GM19463 (cell line): ENCODE measurements around the gene MYL11.
A peak's percentile ranks its signal among the peaks of the same experiment; 100 is the strongest.

Source experiments
- ATAC-seq: cut with Tn5 transposase; IDR thresholded peaks from one replicate; pipeline ENCODE4 v1.9.1; 2021; ENCODE audit warnings: mild to moderate bottlenecking, moderate library complexity; ENCODE audit not compliant: unreplicated experiment

The MYL11 gene

DNA sequence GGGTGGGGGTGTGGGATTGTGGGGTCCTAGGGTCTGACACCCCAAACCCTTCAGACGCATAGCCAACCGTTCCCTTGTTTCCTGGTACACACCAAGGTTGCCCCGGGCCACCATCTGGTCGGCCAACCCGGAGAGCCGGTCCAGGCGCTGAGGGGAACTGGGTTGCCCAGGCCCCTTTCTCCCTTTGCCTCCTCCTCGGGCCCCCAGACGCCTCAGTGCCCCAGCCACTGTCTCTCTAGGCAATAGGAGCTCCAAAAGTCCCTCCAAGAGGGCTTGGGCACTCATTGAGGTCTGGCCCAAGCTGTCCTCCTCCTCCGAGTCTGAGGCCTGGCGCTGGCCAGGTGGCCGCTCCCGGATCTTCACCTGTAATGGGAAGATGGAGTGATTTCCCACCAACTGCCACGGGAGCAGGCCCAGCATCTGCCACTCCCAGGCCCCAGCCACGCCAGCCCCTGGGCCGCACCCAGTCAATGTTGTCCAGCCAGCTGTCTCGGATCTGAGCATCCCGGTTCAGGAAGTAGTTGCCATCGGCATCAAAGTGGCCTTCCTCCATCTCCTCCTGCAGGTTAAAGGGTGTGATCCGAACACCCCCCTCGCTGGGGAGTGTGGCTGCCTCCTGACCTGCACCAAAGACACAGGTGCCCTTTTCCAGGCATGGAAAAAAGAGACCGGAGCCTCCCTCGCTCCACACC lies 21.0 kb upstream of the MYL11 start:
- no peak for ATAC-seq

- ATAC-seq, result peak; percentile 3
These were observed 20.0 kb upstream of the MYL11 start for GRCh38 chr16:30354423-30355143.

DNA sequence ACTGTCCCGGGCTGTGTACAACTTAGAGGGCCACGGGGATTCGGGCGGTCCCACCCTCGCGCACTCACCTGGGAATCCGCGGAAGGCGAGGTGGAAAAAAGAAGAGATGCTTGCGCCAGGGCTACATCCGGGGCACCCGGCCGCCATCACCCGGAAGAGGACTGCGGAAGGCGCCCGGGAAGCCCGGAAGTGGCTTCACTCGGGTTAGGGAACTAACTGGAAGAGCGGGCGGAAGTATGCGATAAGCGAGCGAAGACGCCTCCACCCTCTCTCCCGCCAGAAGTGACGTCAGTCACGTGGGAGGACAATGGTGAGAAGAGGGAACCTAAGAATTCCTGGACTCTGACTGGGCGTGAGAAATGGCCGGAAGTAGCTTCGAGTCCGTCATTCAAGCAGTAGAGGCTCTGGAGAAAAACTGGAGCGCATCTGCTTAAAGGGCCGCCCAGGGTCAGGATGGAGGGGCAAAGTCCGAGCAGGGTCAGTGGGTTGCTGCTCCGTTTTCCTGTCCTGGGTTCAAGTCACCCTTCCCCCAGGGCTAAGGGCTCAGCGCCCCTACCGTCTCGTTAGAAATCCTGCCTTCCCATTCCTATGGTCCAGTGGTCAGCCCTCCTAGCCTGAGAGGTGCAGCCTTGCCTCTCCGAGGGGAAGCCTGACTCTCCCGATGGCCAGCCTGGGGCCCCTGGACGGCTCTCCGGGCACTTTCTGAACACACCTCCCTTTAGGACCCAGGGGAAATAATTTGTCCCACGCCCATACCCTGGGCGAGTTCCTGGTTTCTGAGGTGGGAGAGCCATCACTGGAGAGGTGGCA lies 19.3 kb upstream of the MYL11 start, which contains the start of gene CD2BP2:
TSS of gene CD2BP2 (minus strand) at position 165 of the 810 bp plus-strand sequence. CDS start 627 bp downstream, outside the sequence.
- ATAC-seq, result peak; percentile 77

DNA sequence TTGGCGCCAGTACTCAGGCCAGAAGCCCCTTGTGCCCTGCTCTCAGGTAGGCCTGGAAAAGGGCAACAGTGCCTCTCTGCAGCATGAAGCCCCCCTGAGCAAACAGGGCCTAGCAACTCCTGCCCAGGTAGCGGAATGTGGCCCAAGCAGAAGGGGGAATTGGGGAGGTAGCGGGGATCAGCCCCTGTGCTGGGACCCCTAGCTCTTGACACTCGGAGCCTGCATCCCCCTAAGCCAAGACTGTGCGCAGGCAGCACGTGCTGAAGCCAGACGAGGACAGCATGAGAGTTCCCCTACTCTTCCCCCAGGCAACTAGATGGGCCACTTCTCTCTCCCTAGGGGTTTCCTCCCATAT lies 18.7 kb upstream of the MYL11 start:
- ATAC-seq, result no peak

GRCh38 chr16:30356401-30357084 lies 18.1 kb upstream of the MYL11 start:
- no peak for ATAC-seq

GRCh38 chr16:30357085-30357714 lies 17.4 kb upstream of the MYL11 start:
- ATAC-seq, result no peak

DNA sequence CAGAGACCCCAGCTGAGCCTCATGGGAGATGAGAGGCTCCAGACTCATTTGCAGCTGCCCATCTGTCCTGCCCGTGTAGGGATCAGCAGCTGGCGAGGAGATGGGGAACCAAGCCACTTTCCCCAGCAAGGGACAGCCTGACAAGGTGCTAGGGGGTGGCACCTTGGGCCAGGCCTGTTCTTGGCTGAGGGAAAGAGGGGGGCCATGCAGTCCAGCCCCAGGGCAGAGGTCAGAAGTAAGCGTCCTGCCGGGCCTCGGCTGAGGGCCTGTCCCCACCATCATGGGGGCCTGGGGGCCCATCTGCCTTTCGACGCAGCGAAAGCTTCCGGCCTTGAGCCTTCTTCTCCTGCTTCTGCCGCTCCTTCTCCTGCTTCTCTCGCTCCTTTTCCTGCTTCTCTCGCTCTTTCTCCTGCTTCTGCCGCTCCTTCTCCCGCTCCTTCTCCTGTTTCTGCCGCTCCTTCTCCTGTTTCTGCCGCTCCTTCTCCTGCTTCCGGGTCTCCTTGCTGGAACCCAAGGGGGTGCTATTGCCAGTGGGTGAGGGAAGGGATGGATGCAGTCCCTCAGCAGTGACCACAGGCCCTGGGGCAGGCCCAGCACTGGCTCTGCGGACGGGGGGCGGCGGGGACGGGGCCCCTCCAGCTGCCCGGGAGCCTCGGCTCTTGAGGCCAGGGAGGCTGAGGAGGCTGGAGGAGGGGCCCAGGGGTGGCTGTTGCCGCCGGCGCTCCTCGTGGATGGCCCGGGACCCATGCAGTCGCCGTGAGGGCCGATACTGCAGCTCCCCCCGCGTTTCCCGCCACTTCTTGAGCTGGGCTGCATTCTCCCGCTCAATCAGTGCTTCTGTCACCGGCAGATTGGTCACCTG lies 16.7 kb upstream of the MYL11 start:
- no peak for ATAC-seq

- ATAC-seq, result no peak
These were observed 16.0 kb upstream of the MYL11 start for GRCh38 chr16:30358577-30358936.

DNA sequence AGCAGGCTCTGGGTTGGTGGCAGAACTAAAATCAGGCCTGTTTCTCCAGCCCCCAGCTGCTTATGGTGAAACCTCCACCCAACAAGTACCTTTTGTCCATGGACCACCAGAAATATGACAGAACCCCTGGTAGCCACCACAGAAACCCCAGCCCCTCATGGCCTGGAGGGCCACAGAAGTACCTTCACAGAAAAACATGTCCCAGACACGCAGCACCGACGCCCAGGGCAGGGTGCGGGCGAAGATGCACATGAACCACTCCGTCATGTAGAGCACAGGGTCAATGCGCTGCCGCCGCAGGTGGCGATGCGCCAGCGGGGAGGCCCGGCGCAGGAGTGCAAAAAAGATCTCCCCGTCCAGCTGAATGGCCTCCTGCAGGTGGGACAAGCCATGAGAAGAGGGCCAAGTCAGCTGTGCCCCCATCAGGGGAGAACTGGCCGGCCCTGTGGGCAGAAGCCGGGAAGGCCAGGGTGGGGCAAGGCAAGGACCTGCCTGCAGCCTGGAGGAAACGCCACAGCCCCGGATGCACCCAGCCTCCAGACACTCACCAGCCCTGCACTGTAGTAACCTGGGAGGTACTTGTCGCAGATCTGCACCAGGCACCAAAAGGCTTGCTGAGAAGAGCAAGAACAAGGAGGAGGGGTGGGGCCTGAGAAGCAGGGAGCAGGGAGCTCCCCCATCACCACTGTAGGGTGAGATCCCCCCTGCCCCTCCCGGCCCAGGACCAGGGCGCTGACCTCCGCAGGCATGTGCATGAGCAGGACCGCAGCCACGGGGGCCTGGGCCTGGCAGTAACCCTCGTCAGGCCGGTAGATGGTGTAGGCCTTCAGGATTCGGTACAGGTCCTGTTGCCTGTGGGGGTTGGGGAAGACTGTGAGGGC lies 15.4 kb upstream of the MYL11 start:
- ATAC-seq, result no peak

- no peak for ATAC-seq
These were observed 14.8 kb upstream of the MYL11 start for GRCh38 chr16:30359871-30360170.

GRCh38 chr16:30361180-30361579 lies 13.4 kb upstream of the MYL11 start:
- ATAC-seq, result no peak

DNA sequence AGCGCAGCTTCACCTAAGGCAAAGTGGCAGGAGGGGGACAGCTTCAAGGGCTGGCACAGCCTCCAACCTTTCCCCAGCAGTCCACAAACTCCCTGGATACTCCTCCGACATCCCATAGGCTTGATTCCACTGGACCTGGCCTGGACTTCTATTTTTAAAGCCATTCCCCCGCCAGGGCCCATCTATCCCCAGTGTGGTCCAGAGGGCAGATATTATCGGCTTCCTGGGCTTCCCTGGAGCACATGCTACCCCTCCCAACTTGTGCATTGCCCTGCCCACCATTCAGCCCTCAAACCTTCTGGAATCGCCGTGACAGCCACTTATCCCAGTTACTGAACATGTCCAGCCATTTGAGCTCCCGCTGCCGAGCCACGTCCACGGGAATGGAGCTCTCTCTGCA lies 9.4 kb upstream of the MYL11 start:
- ATAC-seq, result no peak

GRCh38 chr16:30366511-30366910 lies 8.1 kb upstream of the MYL11 start:
- no peak for ATAC-seq

- no peak for ATAC-seq
These were observed 7.1 kb upstream of the MYL11 start for GRCh38 chr16:30367349-30368009.

GRCh38 chr16:30368122-30368791 lies 6.3 kb upstream of the MYL11 start:
- ATAC-seq, result no peak

GRCh38 chr16:30368792-30369090 lies 5.9 kb upstream of the MYL11 start:
- no peak for ATAC-seq

DNA sequence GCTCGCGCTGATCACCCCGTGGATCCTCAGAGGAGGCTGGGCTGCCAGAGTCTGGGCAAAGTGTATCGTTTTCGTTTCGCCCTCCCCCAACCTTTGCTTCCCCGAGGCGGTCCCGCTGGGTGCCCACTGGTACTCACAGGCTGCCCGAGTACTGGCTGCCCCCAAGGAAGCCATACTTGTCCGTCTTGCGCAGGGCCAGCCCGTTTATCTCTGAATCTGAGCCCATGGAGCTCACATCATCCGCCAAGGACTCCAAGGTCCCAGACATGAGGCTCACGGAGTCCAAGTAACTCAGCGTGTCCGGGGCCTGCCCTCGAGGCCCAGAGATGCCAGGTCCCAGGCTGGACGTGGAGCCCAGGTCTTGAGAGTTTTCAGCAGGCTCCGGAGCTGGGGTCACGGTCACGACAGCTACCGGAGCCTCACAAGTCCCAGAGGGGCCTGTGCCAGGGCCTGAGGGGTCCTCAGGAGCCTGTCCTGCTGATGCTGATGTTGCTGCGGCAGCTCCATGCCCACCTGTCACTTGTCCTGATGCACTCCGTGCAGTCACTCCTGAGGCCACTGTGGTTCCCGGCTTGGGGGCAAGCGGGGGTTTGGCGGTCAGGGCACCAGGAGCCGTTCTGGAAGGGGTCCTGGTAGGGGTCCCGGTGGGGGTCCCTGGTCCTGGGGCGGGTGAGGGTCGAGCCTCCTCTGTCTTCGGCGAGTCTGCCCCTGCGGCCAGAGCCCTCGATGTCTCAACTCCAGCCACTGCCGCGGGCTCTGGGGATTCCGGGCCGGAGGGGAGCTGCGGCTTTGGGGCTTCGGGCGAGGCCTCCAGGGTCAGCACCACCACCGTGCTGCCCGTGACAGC lies 5.3 kb upstream of the MYL11 start:
- ATAC-seq, result no peak
